Cardiac muscle cell (in vitro differentiated cells and primary cell): ENCODE data around the gene SIKE1. TPM values are rescaled to one million over a fixed set of nuclear protein-coding genes. Genes with fewer than 3 reads are reported as not detected.

Experiments
- DNase-seq, 2 donors: peaks; one replicate each; pipeline versions ENCODE4 v3.0.0 to v3.0.0-alpha.2; 2010 to 2017; ENCODE audit warnings: low read depth in 1 of 2, low spot score in 1 of 2
- H3K27ac ChIP-seq: fragments of 200-600 bp; sonication (generic); 2 replicates; pipeline ENCODE4 v1.5.1; 2016
- H3K27me3 ChIP-seq: fragments of 200-600 bp; sonication (generic); 2 replicates; pipeline ENCODE4 v1.6.0; 2016; ENCODE audit warnings: control low read depth
- H3K36me3 ChIP-seq: fragments of 200-600 bp; sonication (generic); 2 replicates; pipeline ENCODE4 v1.5.1; 2016; ENCODE audit warnings: control low read depth
- H3K4me1 ChIP-seq: fragments of 200-600 bp; sonication (generic); 2 replicates; pipeline ENCODE4 v1.8.1; 2017; ENCODE audit warnings: low read depth, mild to moderate bottlenecking, mixed run types
- H3K4me3 ChIP-seq: fragments of 200-600 bp; sonication (generic); 2 replicates; pipeline ENCODE4 v1.5.1; 2016; ENCODE audit warnings: mild to moderate bottlenecking
- H3K9me3 ChIP-seq: fragments of 200-600 bp; sonication (generic); 2 replicates; pipeline ENCODE4 v1.5.1; 2017; ENCODE audit warnings: low read depth, mild to moderate bottlenecking, control low read depth
- CTCF ChIP-seq: IDR thresholded peaks from 2 replicates; pipeline ENCODE4 v1.5.1; 2012; ENCODE audit warnings: low read depth, mild to moderate bottlenecking, low read length
- polyA plus RNA-seq: library from polyadenylated mRNA; unstranded; fragments of >200 nt; fragmentation: Nextera tagmentation; extraction: Ambion mirVana; gene quantifications from 2 replicates; pipeline ENCODE4 v1.2.1, GENCODE V29; 2016
- total RNA-seq: library from RNA; depleted of rRNA; stranded (reverse); fragments of >200 nt; gene quantifications from 2 replicates; pipeline ENCODE4 v1.2.3, GENCODE V29; 2016

The SIKE1 gene
- total and polyA plus RNA-seq, 2 experiments from 2014 or later: 64.0 to 91.9 TPM

- Histone ChIP-seq H3K27me3 (no peaks in the 10 kb centered on the region), H3K36me3 (peaks cover 47% of the 10 kb centered on the region), H3K4me3 (no peak overlapping the region), H3K9me3 (no peaks in the 10 kb centered on the region), H3K4me1 (no peaks in the 10 kb centered on the region), H3K27ac (no peak overlapping the region)
- no peak for TF ChIP-seq CTCF
- DNase-seq: no peak
Observed at GRCh38 chr1:114740331-114740730, 40.2 kb downstream of the SIKE1 start.

GRCh38 chr1:114737314-114737849, 43.1 kb downstream of the SIKE1 start:
- DNase-seq: no peak
- Histone ChIP-seq H3K4me3 (no peak overlapping the region), H3K36me3 (peaks cover 73% of the 10 kb centered on the region), H3K4me1 (no peaks in the 10 kb centered on the region), H3K9me3 (no peaks in the 10 kb centered on the region), H3K27ac (no peak overlapping the region), H3K27me3 (no peaks in the 10 kb centered on the region)
- TF ChIP-seq CTCF: no peak

- Histone ChIP-seq H3K4me1 (no peaks in the 10 kb centered on the region), H3K4me3 (no peak overlapping the region), H3K27me3 (no peaks in the 10 kb centered on the region), H3K9me3 (no peaks in the 10 kb centered on the region), H3K36me3 (peaks cover 88% of the 10 kb centered on the region), H3K27ac (no peak overlapping the region)
- no peak for DNase-seq
- TF ChIP-seq CTCF: no peak
Observed at GRCh38 chr1:114735479-114735878, 45.0 kb downstream of the SIKE1 start.

- peaks cover 95% of the 10 kb centered on the region for H3K36me3 ChIP-seq
- DNase-seq: peak in 1 of 2 donors; percentile 5
- H3K27ac ChIP-seq: no peak overlapping the region
- H3K9me3 ChIP-seq: no peaks in the 10 kb centered on the region
- H3K27me3 ChIP-seq: no peaks in the 10 kb centered on the region
- H3K4me1 ChIP-seq: no peaks in the 10 kb centered on the region
- TF ChIP-seq CTCF: no peak
- H3K4me3 ChIP-seq: no peak overlapping the region
Observed at GRCh38 chr1:114729782-114730181, 50.7 kb downstream of the SIKE1 start.

GRCh38 chr1:114728553-114728952, 51.9 kb downstream of the SIKE1 start:
- H3K27me3 ChIP-seq: no peaks in the 10 kb centered on the region
- no peak for TF ChIP-seq CTCF

More at GRCh38 chr1:114728553-114728952, 51.9 kb downstream of the SIKE1 start:
- H3K4me1 ChIP-seq: peaks cover 5% of the 10 kb centered on the region
- H3K4me3 ChIP-seq: no peak overlapping the region
- no peak overlapping the region for H3K27ac ChIP-seq
- no peaks in the 10 kb centered on the region for H3K9me3 ChIP-seq
- H3K36me3 ChIP-seq: peaks cover 93% of the 10 kb centered on the region
- DNase-seq: no peak
